NCI-H2227 (cell line): ENCODE data around the gene PPP1R12A.

Experiments used
- DNase-seq: peaks from one replicate; lab custom pipeline; 2025; ENCODE audit not compliant: unreplicated experiment; lab: John Stamatoyannopoulos, UW

The PPP1R12A gene

DNA sequence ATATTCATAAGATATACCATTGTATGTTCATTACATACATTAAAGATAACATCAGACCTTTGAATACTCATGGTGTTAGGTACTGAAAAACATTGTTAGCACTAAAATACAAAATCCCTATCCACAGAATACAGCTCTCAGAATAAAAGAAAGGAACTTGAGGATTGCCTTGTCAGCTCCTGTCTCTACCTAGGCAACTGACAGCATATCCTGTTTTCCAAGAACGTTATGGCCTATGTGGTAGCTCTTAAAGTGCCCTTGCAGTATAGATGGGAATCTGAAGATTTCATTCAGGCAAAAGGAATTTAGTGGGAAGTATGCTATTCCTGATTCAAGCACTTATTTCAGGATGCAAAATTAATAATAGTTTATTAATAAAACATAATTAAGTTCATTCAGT, 1.8 kb upstream of the PPP1R12A start:
- no peak for DNase-seq

DNA sequence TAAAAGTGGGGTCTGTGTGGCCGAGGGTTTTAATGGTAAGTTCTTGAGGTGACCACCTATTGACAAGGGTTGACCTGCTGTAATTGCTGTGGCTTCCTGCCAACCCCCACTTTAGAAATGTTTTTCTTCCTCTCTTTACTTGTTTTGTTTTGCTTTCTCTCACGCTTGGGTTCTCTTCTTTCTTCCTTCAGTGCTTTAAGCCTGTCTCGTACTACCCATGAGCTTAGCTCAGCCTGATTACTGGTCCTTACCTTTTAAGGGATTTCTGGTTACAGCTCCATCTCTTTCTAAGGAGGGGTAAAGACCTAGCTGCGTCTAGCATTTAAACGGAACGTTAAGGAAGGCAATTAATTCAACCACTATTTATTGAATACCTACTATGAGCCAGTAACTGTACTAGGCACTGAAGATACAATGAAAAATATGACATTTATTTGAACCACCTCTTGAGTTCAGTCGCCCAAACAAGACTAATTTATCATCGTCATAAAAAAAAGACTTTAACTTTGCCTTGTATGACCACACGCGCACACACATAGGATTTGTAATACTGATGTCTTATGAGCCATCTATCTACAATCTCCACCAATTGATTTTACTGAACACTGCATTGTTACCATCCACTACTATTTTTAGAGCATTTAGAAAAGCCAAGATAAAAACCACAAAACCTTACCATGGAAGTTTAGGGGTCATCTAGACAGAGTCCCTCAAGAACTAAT, 888 bp upstream of the PPP1R12A start:
- peak; percentile 50 for DNase-seq

DNA sequence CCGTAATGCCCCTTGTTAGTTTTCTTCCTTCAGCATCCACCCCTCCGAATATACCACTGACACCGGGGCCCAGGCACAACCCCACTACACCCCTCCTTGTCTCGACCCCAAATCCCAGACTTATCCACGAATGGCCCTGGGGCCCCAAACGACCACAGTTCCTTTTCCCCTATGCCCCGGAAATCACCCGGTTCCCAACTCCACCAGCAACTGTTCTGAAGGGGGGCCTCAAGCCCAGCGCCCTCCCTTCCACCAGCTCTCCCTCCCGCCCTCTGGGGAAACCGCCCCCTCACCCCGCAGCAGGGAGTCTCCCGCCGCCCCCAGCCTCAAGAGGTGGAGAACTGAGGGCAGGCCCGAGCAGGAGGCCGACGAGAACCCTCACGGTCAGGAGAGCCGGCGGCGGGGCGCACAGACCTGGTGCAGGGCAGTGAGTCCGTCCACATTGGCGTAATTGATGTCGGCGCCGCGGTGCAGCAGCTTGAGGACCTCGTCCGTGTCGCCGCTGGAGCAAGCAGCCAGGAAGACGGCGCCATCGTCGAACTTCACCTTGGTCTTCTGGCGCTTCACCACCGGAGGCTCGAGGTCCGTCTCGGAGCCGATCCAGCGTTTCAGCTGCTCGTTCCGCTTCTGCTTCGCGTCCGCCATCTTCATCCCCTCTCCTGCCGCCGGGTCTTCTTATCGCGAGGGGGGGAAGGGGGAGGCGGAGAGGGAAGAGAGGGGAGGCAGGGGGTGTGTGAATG, 446 bp downstream of the PPP1R12A start:
- DNase-seq = peak; percentile 77

DNA sequence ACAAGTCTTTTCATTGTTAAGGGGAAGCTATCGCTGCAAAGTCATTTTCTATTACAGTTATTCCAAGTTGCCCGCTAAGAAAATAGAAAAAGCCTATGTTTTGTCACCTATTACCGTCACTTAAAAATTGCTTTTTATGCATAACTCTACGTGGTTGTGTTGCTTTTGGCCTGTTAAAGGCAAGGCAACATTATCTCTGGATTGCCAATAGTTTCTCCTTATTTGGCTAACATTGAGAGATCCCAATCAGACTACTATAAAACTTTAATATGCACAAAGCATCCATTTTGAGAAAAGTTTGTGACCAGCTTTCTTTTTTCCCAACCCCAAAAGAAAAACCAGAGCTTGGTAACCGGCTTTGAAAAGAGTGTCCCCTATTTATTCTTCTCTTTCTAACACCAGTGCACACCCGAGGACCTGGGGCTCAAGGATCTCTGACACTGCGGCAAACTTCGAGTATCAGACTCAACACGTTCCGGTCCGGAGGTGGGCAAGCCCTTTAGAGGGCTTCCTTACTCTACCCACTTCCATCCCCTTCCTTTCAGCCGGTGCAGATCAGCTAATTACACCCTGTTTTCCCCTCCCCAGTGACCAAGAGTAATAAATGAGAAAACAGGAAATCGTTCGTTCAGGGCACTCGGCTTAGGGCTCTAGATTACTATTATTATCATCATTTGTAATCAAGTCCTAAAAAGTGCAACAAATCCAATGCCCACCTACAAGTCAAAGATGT, 1.2 kb downstream of the PPP1R12A start:
- DNase-seq = peak; percentile 54

DNA sequence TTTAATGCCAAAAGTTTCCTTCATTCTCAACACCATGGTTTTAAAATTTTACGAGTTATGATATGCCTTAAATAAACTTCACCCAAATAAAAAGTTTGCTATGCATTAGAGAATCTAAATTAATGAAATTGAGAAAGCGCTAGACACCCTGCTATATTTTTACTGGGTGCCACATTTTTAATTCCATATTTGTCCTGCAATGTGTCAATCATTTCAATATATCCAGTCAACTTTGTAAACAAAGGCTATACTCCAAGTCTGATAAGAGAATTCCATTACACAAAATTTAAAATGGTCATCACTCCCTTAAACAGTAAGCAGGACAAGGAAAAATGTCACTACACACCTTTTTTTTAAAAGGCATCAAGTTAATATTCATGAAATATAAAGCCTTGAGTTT, 1.9 kb downstream of the PPP1R12A start:
- DNase-seq = no peak

DNA sequence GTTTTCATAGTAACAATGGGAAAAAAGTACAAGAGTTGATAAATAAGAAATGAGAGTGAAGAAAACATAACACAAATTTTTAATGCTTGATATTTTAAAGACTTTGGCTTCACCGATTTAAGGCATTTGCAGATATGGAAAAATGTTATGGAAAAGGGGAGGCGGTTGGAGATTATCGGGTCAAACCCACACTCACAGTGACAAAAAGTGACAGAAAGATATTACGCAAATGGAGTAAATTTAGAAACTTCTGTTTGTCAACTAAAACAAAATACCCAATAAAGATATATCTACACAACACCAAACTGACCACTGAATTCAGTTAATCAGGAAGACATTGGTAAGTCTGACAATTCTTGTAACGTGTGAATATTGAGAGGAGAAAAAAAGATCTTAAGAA, 2.5 kb downstream of the PPP1R12A start:
- DNase-seq = no peak

DNA sequence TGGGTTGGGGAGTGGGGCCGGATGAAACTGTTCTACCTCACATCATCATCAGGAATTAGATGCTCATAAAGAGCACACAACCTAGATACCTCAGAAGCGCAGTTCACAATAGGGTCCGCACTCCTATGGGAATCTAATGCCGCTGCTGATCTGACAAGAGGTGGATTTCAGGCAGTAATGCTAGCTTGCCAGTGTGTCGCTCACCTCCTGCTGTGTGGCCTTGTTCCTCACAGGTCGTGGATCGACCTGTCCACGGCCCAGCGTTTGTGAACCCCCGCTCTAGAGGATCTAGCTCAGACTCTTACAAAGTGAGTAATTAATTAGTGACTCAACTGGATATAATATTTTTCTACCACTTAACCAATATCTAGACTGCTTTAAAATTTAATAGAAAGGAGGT, 5.8 kb downstream of the PPP1R12A start:
- DNase-seq = no peak

DNA sequence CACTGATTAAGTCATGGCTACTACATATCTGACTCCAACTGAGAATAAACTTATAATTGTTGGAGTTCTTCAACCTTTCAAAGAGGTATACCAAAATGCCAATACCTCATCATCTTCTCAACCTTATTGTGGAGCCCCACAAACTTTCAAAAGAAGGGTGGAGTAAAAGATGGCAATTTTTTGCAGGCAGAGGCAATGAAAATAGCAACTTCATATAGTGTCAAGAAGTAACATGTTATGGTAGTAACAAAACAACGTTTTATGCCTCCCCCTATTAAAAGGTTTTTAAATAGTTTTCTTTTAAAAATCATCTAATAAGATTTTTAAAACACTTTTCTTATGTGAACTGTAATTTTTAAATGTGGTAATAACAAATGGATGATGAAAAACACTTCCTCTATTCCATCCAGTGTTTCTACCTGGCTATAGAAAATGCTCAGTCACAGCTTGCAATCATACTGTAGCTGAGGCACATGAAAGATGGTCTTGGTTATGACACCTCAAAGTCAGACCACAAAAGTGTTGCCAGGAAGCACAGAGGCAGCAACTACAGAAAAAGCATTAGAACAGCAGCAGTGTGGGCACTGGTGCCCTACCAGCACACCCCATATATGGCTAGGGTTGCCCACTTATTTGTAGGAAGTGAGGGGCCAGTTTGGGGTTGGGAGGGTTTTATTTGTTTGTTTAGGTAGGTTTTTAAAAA, 7.0 kb downstream of the PPP1R12A start:
- no peak for DNase-seq

DNA sequence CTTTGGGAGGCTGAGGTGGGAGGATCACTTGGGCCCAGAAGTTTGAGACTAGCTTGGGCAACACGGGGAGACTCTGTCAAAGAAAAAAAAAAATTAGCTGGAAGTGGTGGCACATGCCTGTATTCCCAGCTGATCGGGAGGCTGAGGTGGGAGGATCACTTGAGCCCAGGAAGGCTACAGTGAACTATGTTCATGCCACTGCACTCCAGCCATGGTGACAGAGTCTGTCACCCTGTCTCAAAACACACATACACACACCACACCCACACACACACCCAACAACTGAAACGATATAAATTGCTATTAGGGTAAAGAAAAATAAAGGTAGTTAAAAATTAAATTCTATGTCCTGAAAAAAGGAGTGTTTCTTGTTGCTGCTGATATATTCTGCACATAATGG, 7.9 kb downstream of the PPP1R12A start:
- DNase-seq = no peak

DNA sequence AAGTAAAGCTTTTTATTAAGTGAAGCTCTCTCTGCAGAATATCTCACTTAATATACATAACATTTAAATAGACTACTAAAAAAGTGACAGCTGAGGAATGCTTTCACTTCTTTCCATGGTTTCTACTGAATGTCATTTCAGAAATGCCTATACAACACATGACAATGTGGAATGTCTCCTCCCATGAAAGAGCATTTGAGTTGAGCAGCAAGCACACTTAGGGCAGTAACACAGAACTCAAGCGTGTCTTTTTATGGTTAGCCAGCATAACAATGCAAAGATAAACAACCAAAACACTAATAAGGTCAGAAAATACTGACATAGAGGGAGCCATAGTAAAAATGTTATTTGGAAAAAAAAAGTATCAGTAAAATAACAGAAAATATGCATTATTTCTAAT, 9.4 kb downstream of the PPP1R12A start:
- DNase-seq = no peak

DNA sequence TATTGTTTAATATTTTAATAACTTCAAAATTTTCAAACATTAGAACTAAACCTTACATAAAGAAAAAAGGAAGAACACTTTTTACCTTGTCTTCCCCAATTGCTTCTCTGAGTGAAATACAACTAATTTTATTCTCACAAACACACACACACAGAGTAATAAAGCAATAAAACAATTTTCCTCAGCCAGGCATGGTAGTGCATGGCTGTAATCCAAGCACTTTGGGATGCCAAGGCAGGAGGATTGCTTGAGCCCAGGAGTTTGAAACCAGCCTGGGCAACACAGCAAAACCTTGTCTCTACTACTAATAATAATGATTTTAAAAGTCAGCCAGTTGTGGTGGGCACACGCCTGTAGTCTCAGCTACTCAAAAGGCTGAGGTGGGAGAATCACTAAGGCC, 13.1 kb downstream of the PPP1R12A start:
- no peak for DNase-seq

DNA sequence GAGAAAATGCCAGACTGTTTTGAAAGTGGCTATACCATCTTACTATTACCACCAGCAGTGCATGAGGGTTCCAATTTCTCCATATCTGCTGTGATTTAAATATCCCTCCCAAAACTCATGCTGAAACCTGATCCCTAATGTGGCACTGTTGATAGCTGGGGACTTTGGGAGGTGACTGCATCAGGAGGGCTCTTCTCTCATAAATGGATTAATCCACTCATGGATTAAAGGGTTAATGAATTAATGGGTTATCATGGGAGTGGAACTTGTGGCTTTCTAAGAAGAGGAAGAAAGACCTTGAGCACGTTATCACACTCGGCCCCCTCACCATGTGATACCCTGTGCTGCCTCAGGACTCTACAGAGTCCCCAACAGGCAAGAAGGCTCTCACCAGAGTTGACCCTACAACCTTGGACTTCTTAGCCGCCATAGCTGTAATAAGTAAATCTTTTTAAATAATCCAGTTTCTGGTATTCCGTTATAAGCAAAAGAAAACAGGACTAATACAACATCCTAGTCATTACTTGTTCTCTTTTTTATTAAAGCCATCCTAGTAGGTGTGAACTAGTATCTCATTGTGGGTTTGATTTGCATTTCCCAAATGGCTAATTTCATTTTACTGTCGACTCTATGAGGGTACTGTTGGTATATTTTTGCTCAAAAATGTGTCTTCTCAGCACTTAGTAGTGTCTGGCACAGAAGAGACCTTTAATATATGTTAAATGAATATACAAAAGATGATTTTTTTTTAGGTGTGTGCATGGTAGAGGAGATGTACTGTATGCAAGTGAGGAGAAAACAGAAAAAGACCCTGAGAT, 14.3 kb downstream of the PPP1R12A start:
- no peak for DNase-seq

DNA sequence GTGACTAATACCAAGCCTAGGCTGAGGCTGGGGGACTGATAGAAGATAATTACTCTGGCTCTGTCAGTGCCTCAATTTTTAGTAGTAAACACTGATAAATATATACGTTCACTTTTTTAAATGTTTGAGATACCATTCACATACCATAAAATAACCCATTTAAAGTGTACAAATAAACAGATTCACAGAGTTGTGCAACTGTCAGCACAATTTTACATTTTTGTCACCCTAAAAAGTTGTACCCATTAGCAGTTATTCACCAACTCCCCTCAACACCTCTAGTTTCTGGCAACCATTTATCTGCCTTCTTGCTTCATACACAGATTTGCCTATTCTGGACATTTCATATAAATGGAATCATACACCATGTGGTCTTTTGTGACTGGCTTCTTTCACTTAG, 15.1 kb downstream of the PPP1R12A start:
- no peak for DNase-seq

DNA sequence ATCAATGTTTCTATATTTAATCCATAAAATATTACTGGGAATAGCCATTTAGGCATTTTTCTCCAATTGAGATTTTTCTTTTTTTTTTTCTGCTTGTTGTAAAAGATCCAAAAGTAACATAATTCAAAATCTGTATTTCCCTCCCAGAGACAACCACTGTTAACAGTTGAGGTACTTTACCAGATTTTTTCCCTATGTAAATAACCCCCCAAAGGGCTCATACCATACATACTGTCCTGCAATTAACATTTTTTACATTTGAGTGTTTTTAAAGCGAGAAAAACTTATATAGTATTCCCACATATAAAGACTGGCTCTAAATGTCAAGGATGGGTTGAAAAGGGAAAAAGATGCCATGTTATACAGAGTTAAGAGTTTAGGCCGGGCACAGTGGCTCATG, 18.1 kb downstream of the PPP1R12A start:
- no peak for DNase-seq

DNA sequence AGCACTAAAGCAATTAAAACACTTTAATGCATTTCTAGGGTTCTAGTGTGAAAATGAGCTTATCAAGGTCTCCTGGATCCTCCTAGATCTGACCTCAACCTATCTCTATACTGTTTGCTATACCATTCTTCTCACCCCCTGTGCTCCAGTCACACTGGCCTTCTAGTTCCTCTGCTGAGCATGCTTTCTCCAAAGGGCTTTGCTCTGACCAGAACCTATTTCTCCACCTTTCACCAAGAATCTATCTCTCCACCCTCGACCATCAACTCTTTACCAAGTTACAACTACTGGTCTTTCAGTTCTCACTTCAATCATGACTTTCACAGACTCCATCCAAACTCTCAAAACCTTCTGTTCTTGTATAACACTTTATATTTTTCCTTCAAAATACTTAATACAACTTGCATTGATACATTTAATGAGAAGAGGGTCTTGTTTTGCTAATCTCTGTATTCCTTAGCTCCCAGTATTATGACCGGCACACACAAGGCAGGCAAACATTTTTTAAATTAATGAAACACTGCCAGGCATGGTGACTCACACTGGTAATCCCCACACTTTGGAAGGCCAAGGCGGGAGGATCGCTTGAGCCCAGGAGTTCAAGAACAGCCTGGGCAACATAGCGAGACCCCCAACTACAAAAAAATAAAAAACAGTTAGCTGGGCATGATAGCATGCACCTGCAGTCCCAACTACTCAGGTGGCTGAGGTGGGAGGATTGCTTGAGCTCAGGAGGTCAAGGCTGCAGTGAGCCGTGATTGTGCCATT, 22.8 kb downstream of the PPP1R12A start:
- DNase-seq = no peak

DNA sequence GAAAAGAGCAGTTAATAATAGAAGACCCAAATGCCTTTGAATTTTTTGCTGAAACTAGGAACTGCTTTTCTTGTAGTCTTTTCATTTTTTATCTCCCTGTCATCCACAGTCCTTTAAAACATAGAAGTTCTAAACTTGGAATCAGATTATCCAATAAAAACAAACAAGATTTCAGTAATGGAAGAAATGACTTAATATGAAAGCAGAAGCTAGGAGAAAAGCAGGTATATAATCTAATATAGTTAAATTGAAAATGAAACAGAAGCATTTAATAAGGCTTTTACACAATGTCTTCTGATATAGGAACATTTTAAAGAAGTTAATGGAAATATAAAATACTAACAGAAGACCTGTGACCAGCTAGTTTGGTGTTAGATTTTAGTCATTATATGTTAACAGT, 26.5 kb downstream of the PPP1R12A start:
- no peak for DNase-seq

DNA sequence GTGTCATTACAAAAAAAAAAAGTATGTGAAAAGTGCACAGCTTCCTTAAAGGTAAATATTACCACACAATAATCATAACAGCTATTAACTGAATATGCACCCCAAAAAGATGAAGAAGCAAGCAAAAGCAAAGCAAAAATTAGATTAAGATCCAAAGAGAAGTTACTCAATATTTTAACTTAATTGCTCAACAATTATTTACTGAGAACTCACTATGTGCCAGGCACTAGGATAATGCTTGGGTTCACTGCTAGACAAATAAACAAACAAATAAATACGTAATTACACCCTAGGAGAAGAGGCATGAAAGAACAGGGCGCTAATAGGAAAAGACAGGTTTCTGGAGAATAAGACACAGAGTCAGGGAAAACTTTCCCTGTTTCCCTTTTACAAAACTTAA, 33.4 kb downstream of the PPP1R12A start:
- DNase-seq = no peak

DNA sequence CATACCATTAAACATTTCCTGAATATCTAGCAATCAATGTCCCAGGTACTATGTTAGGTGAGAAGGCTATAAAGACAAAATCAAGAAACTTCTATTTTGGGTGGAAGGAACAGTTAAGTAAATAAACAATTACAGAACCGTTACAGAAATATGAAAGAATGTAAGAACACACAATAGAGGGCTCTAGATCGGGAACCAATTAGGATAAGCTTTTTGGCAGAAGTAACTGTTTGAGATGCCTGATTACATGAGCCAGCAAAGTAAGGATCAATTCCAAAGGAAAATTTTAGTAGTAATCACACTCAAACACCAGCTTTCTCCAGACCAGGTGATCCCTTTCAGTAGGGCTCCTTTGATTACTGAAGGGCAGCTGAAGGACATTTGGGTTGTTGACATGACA, 33.9 kb downstream of the PPP1R12A start:
- DNase-seq = no peak

DNA sequence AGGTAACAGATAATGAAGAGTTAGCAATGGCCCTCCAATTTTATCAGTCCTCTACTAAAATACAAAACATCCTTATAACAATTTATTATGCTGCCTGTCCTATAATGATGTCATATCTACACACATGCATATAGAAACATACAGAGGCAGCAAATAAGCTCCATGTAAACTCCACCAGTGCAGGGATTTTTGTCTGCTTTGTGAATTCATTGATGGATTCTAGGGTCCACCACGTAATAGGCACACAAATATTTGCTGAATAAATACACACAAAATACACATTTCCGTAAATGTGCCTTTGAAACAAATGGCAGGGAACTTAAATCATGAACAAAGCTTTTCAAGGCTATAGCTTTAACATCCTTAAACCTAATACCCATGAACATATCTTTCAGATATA, 34.7 kb downstream of the PPP1R12A start:
- DNase-seq = no peak

DNA sequence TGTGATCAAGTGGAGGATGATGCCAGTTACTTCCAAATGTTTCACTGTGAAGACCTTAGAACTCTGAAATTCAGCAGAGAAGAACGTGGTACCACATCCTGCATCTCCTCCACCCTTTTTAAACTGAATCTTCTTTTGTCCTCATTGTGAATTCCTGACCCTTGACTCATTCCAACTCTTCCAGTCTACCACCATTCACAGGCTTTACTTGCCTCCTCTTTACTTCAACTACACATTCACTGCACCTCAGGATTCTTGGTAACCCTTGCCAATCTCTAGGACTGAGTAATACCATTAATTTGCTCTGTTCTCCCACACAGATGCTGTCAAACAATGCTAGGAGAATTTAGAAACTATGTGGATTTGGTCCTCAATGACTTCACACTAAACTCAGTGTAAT, 37.3 kb downstream of the PPP1R12A start:
- DNase-seq = no peak
